HCT116 (cell line): ENCODE measurements around the gene REST.

ENCODE experiments used
- CBX3 ChIP-seq: IDR thresholded peaks from 2 replicates; pipeline ENCODE4 v1.6.1; 2012; ENCODE audit warnings: low read depth
- ZFX ChIP-seq: fragments of 450-650 bp; IDR thresholded peaks from 2 replicates; pipeline ENCODE4 v1.6.1; 2017

- no peak for TF ChIP-seq CBX3
- TF ChIP-seq ZFX: no peak
Observed at GRCh38 chr4:56874166-56874565, 33.5 kb upstream of the REST start.
